Fibroblast of upper back skin (primary cell): ENCODE measurements around the gene MACF1.

ENCODE experiments used
- DNase-seq: peaks from one replicate; pipeline ENCODE4 v3.0.0-alpha.2; 2013

MACF1 gene

GRCh38 chr1:39214998-39215873 lies 10.7 kb downstream of the MACF1 start:
- DNase-seq = peak; percentile 36

- DNase-seq = no peak
Measured at GRCh38 chr1:39216771-39217170, 12.3 kb downstream of the MACF1 start.

- no peak for DNase-seq
Measured at GRCh38 chr1:39220891-39221870, 16.7 kb downstream of the MACF1 start.

GRCh38 chr1:39224295-39224829 lies 19.9 kb downstream of the MACF1 start:
- DNase-seq = no peak

DNA sequence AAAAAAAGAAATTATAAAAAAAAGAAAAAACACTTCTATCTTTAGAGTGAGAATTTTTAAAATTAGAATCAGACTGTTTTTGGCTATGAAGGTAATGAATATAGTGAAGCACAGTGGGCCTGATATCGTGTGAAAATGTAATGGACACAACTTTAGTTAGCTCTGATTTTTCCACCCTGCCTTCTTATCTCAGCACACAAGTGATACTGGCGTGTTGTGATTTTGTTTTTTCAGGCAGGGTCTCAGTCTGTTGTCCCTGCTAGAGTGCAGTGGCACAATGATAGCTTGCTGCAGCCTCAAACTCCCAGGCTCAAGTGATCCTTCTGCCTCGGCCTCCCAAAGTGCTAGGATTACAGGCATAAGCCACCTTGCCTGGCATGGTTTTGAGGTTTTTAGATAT lies 22.3 kb downstream of the MACF1 start:
- no peak for DNase-seq

DNA sequence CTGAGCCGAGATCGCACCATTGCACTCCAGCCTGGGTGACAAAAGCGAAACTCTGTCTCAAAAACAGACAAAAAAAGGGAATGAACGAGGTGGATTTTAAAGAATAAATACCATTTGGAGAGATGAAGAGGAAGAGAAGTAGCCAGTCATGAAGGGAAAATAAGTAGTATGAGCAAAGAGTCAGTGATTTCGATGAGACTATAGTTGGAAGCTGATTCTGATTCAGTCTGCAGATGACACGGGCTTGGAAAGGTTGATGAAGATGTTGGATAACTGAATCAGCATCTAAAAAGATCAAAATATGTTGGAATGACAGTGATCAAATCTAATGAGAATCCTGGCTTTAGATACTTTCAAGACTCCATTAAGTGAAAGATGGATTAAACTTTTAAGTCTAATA lies 23.8 kb downstream of the MACF1 start:
- DNase-seq = no peak

- no peak for DNase-seq
Measured at GRCh38 chr1:39229504-39229903, 25.0 kb downstream of the MACF1 start.

DNA sequence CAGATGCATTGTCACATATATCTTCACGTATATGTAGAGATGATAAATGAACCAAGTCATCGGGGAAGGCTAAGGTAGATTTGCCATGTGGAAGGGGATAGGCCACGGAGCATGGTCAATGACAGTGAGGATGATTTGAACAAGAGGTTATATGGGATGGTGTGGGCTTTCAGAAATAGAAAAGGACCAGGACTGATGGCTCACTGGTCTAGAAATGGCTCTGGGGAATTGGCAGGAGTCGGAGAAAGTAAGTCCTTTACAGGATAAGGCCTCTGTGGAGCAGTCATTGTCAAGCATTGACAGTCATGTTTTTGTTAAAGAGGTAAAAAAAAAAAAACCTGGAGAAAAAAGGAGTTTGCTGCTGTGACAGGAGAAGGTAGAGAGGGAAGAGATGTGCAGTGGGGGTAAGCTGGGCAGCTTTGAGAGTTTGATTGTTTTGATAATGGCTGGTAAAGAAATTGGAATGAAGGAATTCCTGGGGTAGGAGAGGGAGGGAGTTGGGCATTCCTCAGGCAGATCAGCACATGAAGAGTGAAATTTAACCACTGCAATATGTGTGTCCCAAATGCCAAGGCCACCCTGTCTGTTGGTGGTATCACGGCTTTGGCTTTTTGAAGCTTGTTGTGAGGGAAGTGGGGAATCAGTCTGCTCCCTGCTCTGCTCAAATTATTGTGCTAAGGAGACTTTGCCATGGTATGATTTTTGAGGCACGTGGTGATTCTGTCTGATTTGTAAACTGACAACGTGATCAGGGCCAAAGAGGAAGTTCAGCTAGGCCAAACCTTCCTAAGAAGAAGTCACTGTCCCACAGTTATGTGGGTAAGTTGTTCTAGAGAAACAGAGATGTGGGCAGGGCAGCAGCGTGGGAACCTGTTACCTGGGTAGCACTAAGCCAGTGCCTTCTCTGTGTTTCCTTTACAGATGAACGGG lies 26.0 kb downstream of the MACF1 start:
- peak; percentile 41 for DNase-seq

DNA sequence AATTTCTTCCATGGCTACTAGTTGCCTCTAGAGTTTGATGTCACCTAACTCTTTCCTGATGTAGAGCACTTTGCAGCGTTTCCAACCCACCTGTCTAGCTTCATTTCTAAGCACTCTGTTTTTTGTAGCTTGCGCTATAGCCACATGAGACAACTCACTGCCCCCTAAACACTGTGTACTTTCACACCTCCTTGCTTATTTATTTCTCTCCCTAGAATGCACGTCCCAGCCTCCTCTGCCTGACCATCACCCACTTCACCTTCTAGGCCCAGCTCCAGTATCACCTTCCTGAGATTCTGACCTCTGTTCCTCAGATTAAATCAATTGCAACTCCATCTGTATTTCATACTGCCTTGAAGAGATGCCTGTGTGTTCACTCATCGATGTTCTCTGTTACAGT lies 32.5 kb downstream of the MACF1 start:
- no peak for DNase-seq

DNA sequence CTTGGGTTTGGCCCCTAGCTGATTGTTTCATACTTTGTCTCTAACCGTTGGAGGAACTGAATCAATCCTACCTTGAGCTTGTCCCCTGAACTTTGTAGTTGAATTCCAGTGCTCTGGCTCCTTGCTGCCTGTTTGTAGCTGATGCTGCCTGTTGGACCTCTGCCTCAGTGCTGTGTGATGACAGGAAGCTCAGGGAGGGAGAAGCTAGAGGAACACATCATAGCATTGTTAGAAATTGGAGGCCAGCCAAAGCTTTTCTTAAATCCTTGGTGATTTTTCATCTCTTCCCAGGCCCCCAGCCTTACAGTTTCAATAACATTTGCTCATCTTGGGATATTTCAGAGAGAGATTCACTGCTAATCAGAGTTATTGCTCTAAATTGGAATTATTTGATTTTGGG lies 34.0 kb downstream of the MACF1 start:
- peak; percentile 89 for DNase-seq

- DNase-seq = no peak
Measured at GRCh38 chr1:39239968-39240367, 35.5 kb downstream of the MACF1 start.

GRCh38 chr1:39243302-39243701 lies 38.8 kb downstream of the MACF1 start:
- no peak for DNase-seq

DNA sequence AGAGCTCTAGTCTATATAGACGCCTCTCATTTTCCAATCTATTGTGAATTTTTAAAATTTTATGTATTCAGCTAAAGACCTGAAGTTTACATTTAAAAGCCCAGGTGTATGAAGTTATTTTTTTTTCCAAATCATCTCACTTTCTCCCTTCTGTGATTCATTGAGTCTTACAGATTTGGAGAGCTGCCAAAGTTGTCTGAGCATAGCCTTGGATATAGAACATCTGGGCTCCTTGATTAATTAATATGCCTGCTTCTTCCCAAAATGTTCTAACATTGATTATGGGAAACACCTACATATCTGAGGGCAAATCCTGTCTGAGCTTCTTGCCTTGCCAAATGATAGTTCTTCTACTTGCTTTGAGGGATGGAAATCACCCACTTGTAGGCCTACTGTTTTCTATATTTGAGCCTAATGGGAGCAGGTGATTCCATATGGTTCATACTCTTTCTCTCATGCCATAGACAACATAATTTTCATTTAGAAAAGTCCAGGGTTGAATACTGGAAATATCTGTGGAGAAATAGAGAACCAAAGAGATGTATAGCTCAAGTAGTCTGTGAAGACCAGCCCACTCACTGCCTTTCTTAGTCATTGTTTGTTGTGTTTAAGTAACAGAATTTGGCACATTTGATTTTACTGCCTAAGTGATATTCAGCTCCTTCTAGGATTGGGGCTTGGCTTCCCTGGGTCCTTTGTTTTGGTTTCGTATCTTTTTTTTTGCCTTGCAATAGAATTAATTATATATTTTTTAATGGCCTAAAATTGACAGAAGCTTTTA lies 46.2 kb downstream of the MACF1 start:
- peak; percentile 54 for DNase-seq

GRCh38 chr1:39255222-39255621 lies 50.7 kb downstream of the MACF1 start:
- DNase-seq = peak; percentile 71

GRCh38 chr1:39258146-39258924 lies 53.8 kb downstream of the MACF1 start:
- DNase-seq = peak; percentile 72

GRCh38 chr1:39258925-39259244 lies 54.4 kb downstream of the MACF1 start:
- DNase-seq = no peak

GRCh38 chr1:39261712-39262221 lies 57.3 kb downstream of the MACF1 start:
- peak; percentile 84 for DNase-seq

DNA sequence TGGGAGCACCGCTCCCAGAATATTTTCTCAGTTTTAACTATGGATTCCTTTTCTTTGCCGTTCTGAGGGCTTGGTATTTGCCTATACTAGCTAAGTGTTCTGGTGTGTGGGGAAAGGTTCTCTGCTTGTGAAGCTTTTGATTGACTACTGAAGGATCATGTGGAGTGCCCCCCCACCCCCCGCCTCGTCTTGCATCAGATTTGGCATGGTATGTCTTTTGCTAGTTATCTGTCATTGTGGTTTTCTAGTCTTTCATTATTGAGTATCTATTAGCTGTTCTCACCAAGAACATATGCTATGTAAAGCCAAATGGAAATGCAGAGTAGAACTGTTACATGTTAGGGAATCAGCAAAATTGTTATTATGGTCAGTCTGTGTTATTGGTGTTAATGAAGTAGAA lies 58.3 kb downstream of the MACF1 start:
- peak; percentile 67 for DNase-seq

GRCh38 chr1:39266269-39266668 lies 61.8 kb downstream of the MACF1 start:
- peak; percentile 30 for DNase-seq

GRCh38 chr1:39266792-39267191 lies 62.3 kb downstream of the MACF1 start:
- no peak for DNase-seq
